Endodermal cell (in vitro differentiated cells): ENCODE data around the gene DYNLRB2. TPM values are rescaled to one million over a fixed set of nuclear protein-coding genes. Genes with fewer than 3 reads are reported as not detected.

Experiments
- DNase-seq: peaks from one replicate; pipeline ENCODE4 v3.0.0-alpha.2; 2017
- H3K27ac ChIP-seq: 2 replicates; pipeline ENCODE4 v1.5.1; 2013; ENCODE audit warnings: mild to moderate bottlenecking, low read depth, low read length, moderate library complexity
- H3K27me3 ChIP-seq: 2 replicates; pipeline ENCODE4 v1.6.1; 2013; ENCODE audit warnings: mild to moderate bottlenecking, low read length, moderate library complexity; ENCODE audit not compliant: insufficient read depth, control insufficient read depth, poor library complexity, severe bottlenecking
- H3K36me3 ChIP-seq: 2 replicates; pipeline ENCODE4 v1.7.0; 2013; ENCODE audit warnings: mild to moderate bottlenecking, low read length, moderate library complexity; ENCODE audit not compliant: control insufficient read depth, insufficient read depth
- H3K4me1 ChIP-seq: one replicate; pipeline ENCODE4 v1.7.0; 2013; ENCODE audit warnings: low read length; ENCODE audit not compliant: control insufficient read depth, insufficient read depth
- H3K4me3 ChIP-seq: 2 replicates; pipeline ENCODE4 v1.5.1; 2013; ENCODE audit warnings: mild to moderate bottlenecking, low read length, moderate library complexity
- H3K9ac ChIP-seq: 2 replicates; pipeline ENCODE4 v1.6.1; 2013; ENCODE audit warnings: mild to moderate bottlenecking, low read length, moderate library complexity; ENCODE audit not compliant: poor library complexity, severe bottlenecking; ENCODE audit errors: extremely low read depth
- H3K9me3 ChIP-seq: 2 replicates; pipeline ENCODE4 v1.6.1; 2013; ENCODE audit warnings: mild to moderate bottlenecking, low read length, moderate library complexity; ENCODE audit not compliant: control insufficient read depth
- H3K27ac Mint-ChIP-seq: 2 replicates; pipeline ENCODE4 v1.8.0; 2020; ENCODE audit warnings: mixed read lengths
- H3K27me3 Mint-ChIP-seq: 2 replicates; pipeline ENCODE4 v1.8.0; 2021; ENCODE audit warnings: mild to moderate bottlenecking, mixed read lengths; ENCODE audit not compliant: insufficient read depth
- H3K36me3 Mint-ChIP-seq: 2 replicates; pipeline ENCODE4 v1.8.0; 2020; ENCODE audit warnings: low read depth, mixed read lengths
- H3K4me1 Mint-ChIP-seq: 2 replicates; pipeline ENCODE4 v1.8.0; 2020; ENCODE audit warnings: mixed read lengths
- H3K4me3 Mint-ChIP-seq: 2 replicates; pipeline ENCODE4 v1.8.0; 2020; ENCODE audit warnings: mild to moderate bottlenecking, moderate library complexity, mixed read lengths
- H3K9me3 Mint-ChIP-seq: 2 replicates; pipeline ENCODE4 v1.8.0; 2020; ENCODE audit warnings: mild to moderate bottlenecking, mixed read lengths
- WGBS, 2 experiments: methylation state at CpG; one replicate each; pipeline versions ENCODE4 v1.1.5 to v1.1.7; 2013; ENCODE audit warnings: missing lambda C conversion rate in 2 of 2, mixed read lengths in 1 of 2; ENCODE audit not compliant: insufficient coverage in 1 of 2, insufficient read length in 1 of 2; 5-methylcytosine and 5-hydroxymethylcytosine counted together
- total RNA-seq, 2 donors: library from RNA; stranded (reverse); fragmentation: NEBNext Ultra II Directional in 1 of 2; extraction: Animal tissue kit (Norgen Biotek cat#: 25700) in 1 of 2; gene quantifications; 2 replicates in 1 of 2; 3 replicates in 1 of 2; pipeline ENCODE4 v1.2.1, GENCODE V29; 2021
- TF ChIP-seq, protein P1 (sequence below): fragments of 200-600 bp; sonication (generic); conservative IDR thresholded peaks from 2 replicates; pipeline ENCODE4 v1.5.0; 2021; ENCODE audit warnings: antibody characterized with exemption, mild to moderate bottlenecking

The DYNLRB2 gene
- total RNA-seq, 2 donors from 2014 or later, result not detected

GRCh38 chr16:80517846-80518245, 22.9 kb upstream of the DYNLRB2 start:
- Mint-ChIP-seq H3K9me3 (no peaks in the 10 kb centered on the region), H3K36me3 (no peaks in the 10 kb centered on the region), H3K27ac (no peak overlapping the region), H3K4me3 (no peak overlapping the region), H3K27me3 (peaks cover 2% of the 10 kb centered on the region), H3K4me1 (no peaks in the 10 kb centered on the region)
- no CpG with 5 or more reads among the region's 2 CpGs for WGBS, 2 experiments
- no peaks in the 10 kb centered on the region for H3K9me3 ChIP-seq
- H3K27ac ChIP-seq, result no peak overlapping the region
- H3K4me1 ChIP-seq, result no peaks in the 10 kb centered on the region
- H3K9ac ChIP-seq, result no peak overlapping the region
- H3K27me3 ChIP-seq, result no peaks in the 10 kb centered on the region
- no peak overlapping the region for H3K4me3 ChIP-seq
- TF ChIP-seq, protein P1, sequence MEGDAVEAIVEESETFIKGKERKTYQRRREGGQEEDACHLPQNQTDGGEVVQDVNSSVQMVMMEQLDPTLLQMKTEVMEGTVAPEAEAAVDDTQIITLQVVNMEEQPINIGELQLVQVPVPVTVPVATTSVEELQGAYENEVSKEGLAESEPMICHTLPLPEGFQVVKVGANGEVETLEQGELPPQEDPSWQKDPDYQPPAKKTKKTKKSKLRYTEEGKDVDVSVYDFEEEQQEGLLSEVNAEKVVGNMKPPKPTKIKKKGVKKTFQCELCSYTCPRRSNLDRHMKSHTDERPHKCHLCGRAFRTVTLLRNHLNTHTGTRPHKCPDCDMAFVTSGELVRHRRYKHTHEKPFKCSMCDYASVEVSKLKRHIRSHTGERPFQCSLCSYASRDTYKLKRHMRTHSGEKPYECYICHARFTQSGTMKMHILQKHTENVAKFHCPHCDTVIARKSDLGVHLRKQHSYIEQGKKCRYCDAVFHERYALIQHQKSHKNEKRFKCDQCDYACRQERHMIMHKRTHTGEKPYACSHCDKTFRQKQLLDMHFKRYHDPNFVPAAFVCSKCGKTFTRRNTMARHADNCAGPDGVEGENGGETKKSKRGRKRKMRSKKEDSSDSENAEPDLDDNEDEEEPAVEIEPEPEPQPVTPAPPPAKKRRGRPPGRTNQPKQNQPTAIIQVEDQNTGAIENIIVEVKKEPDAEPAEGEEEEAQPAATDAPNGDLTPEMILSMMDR, result no peak
- DNase-seq, result no peak
- H3K36me3 ChIP-seq, result no peaks in the 10 kb centered on the region

- no peak for DNase-seq
- Mint-ChIP-seq H3K9me3 (no peaks in the 10 kb centered on the region), H3K36me3 (no peaks in the 10 kb centered on the region), H3K4me1 (no peaks in the 10 kb centered on the region), H3K4me3 (no peak overlapping the region), H3K27me3 (peaks cover 2% of the 10 kb centered on the region), H3K27ac (no peak overlapping the region)
- H3K9me3 ChIP-seq, result no peaks in the 10 kb centered on the region
- no peak overlapping the region for H3K27ac ChIP-seq
- no peaks in the 10 kb centered on the region for H3K27me3 ChIP-seq
- H3K9ac ChIP-seq, result no peak overlapping the region
- TF ChIP-seq, protein P1, result no peak
- WGBS, 2 experiments, result 71 to 85% methylated on average over 4 to 7 of the region's 7 CpGs
- no peaks in the 10 kb centered on the region for H3K4me1 ChIP-seq
- H3K36me3 ChIP-seq, result no peaks in the 10 kb centered on the region
- H3K4me3 ChIP-seq, result no peak overlapping the region
These were observed 22.4 kb upstream of the DYNLRB2 start for GRCh38 chr16:80518436-80518835.

DNA sequence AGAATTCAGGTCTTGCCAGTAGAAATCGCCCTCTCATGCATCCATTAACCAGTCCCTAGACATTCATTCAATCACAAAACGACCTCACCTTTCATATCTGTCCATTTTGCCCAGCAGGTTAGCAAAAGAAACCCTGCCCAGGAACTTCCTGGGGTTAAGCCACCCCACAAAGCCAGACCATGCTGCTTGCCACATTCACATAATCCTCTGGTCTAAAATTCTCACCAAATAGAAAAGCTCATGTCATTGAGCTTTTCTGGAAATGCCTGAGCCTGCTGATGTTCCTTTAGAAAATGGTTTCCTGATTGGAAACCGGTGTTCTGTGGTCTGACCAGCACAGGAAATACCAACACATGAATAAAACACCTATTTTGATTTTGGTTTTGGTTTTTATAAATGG, 21.6 kb upstream of the DYNLRB2 start:
- Mint-ChIP-seq H3K9me3 (no peaks in the 10 kb centered on the region), H3K4me3 (no peak overlapping the region), H3K4me1 (no peaks in the 10 kb centered on the region), H3K36me3 (no peaks in the 10 kb centered on the region), H3K27me3 (peaks cover 2% of the 10 kb centered on the region), H3K27ac (no peak overlapping the region)
- Histone ChIP-seq H3K4me3 (no peak overlapping the region), H3K27me3 (no peaks in the 10 kb centered on the region), H3K4me1 (no peaks in the 10 kb centered on the region), H3K9ac (no peak overlapping the region), H3K27ac (peak overlapping the region; percentile 21), H3K36me3 (no peaks in the 10 kb centered on the region), H3K9me3 (no peaks in the 10 kb centered on the region)
- no peak for DNase-seq
- TF ChIP-seq, protein P1, result no peak
- 51 to 75% methylated on average over 2 to 3 of the region's 3 CpGs for WGBS, 2 experiments
